HG02884 (cell line): Measurements from ENCODE around the gene MTREX.
A peak's percentile ranks its signal among the peaks of the same experiment; 100 is the strongest.

ENCODE experiments used
- ATAC-seq: cut with Tn5 transposase; IDR thresholded peaks from one replicate; pipeline ENCODE4 v1.9.1; 2021; ENCODE audit warnings: mild to moderate bottlenecking, moderate library complexity; ENCODE audit not compliant: unreplicated experiment

MTREX gene

GRCh38 chr5:55418994-55419968, 111.5 kb downstream of the MTREX start:
- ATAC-seq: no peak

DNA sequence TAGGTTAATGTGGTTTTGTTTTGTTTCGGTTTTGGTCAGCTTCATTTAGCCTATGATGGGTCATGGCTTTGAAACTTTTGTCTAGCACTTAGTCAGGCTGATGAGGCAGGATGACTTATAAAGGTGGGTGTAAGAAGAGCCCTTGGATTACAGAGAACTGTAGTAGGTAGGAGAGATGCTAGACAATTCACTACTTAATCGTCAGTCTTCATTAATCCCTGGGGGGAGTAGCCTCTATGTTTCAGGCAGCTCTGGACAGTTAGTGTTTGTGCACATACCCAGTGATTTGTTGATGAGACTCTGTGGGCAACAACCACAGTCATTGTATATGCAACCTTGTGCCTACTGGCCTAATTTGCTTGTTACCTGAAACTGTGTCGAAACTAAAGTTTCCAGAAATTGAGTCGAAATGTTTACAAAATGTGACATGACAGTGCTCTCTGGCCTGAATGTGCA, 113.3 kb downstream of the MTREX start:
- peak; percentile 94 for ATAC-seq

- no peak for ATAC-seq
Measured at GRCh38 chr5:55426455-55426854, 118.7 kb downstream of the MTREX start.

DNA sequence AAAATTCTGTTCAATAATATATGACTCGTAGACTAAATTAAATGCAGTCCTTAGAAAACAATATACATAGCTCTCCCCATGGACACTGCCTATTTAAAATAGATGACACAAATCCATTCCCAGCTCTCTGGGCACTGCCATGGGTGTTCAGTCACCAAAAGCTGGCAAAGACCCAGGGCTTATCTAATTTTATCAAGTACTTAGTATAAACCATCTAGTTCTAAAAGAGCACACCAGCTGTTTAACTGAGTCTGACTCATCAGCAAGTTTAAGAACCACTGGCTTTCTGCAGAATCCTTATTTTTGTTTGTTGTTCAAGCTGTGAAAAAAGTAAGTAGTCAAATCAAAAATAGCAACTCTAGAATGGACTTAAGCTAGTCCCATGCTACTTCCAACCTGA, 119.4 kb downstream of the MTREX start:
- ATAC-seq: no peak

DNA sequence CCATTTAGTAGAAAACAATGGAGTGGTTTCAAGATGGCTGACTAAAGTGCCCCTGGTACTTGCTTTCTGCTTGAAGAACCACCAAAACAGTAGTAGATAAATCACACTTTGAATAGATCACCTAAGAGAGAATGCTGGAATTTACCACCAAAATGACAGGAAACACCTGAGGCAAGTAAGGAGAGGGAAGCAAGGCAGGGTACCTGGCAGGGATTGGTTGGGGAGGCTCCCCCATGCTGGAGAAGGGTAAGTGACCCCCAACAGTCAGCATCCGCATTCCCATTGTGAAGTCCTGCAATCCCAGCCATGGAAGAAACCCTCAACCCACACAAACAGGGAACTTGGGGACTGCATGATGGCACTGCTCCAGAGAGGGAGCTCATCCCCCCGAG, 121.4 kb downstream of the MTREX start:
- no peak for ATAC-seq

DNA sequence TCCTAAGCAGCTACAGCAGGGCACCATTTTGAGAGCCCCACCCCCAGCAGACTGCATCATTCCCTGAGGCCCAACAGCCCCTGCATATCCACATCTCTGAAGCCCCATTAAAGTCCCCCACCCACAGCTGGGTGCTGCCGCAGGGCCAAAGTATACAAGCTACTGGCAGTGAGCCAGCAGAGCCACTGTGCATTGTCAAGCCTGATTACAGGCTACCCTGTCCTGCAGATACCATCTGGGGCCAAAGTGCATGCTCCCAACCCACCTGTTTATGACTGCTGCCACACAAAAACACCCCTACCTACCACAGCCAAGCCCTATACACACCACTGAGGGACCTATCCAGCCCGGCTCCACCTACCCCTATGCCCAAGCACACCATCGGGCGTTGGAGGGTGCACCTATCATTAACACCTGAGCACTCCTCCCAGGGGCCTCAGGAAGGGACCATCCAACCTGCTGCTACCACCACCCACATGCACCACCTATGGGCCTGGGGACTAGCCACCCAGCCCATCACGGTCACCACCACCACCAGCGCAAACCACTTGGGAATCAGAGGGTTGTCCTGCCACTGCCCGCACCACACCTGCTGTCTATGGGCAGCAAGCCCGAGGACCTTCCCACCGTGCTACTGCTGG, 121.9 kb downstream of the MTREX start:
- ATAC-seq: no peak

DNA sequence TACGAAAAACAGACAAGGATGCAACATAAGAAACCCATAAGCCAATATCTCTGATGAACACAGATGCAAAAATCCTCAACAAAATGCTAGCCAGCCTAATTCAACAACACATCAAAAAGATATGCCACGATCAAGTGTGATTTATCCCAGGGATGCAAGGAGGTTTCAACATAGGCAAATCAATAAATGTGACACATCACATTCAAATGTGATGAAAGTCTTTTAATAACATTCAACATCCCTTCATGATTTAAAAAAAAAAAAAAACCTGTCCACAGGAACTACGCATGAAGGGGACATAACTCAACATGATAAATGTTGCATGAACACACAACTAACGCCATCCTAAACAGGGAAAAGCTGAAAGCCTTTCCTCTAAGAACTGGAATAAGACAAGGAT, 124.8 kb downstream of the MTREX start:
- no peak for ATAC-seq

DNA sequence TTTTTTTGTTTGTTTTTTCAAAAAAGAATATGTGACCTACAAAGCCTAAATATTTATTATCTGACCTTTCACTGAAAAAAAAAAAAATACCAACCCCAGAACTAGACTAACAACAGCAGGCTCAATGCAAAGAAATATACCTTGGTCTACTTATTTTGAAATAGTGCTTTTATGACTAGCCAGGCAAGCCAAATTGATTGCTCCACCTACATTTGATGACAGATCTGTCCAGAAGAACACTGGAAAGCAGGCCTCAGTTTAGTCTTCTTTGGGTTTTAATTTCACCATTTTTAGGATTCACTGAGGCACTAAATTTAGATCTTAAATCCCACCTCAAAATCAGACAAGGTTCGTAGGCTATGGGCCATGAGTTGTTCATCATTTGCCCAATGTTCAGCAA, 129.7 kb downstream of the MTREX start:
- ATAC-seq: no peak

DNA sequence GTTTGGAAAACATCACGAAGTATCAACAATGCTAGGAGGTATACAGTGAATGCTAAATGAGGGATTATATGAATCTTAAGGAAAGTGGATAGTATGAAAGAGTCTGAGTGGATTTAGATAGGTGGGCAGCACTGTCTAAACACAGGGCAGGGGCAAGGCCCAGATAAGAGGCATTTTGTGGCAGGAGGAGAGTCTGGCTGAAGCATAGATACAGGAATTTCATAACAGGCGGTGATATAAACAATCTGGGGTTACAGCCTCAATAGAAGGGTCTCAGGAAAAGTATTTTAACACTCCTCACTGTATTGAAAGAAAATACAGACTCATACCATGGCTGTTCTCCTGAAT, 130.0 kb downstream of the MTREX start:
- no peak for ATAC-seq

GRCh38 chr5:55438998-55439397, 131.2 kb downstream of the MTREX start:
- ATAC-seq: no peak

GRCh38 chr5:55440188-55440646, 132.4 kb downstream of the MTREX start:
- no peak for ATAC-seq

GRCh38 chr5:55441107-55441771, 133.4 kb downstream of the MTREX start:
- ATAC-seq: no peak

DNA sequence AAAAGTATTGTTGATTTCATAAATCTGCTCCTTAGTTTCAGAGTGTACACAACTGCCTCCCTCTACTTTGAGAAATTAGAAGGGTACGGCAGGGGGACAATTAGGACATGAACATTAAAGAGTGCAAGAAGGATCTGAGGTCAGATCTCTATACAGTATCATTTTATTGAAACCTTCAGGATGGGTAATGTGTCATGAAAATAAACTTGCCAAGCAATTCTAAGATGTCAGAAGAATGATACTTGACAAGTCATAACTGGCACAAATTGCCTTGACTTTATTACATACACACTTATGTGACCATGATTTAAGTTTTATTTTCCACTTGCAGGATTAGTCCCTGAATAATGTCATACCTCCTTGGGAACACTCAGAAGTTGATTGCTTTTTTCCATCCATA, 134.2 kb downstream of the MTREX start:
- no peak for ATAC-seq

- ATAC-seq: no peak
Measured at GRCh38 chr5:55445791-55446190, 138.0 kb downstream of the MTREX start.

DNA sequence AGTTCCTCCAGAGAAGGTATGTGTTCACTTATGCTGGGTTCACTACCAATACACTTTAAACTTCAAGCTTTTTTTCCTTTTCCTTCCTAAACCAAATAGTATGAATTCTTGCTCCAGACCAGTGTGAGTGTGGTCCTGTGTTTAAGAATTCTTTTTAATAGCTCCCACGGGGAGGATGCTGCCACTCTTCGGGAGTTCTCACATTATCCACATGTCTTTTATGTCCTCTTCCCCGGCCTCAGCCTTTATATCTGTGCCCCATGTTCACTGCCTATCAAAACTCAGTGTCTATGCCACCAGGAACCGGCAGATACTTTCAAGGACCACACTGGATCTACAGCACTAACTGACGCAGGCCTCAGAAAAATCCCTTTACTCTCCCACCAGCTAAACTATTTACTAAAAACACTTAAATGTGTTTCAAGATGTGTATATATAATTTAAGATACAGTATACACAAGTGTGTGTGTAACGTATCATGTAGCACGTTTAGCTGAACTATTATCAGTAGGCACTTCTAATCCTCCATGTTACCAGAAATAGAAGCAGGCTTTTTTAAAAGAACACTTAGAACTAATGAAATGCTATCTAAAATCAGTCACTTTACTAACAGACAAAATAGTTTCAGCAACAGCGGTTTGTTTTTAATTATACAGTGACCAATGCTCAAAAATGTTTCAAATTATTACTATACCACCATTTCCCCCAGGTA, 139.0 kb downstream of the MTREX start:
- no peak for ATAC-seq

- ATAC-seq: no peak
Measured at GRCh38 chr5:55450050-55450765, 142.4 kb downstream of the MTREX start.

GRCh38 chr5:55451976-55452375, 144.2 kb downstream of the MTREX start:
- ATAC-seq: no peak

DNA sequence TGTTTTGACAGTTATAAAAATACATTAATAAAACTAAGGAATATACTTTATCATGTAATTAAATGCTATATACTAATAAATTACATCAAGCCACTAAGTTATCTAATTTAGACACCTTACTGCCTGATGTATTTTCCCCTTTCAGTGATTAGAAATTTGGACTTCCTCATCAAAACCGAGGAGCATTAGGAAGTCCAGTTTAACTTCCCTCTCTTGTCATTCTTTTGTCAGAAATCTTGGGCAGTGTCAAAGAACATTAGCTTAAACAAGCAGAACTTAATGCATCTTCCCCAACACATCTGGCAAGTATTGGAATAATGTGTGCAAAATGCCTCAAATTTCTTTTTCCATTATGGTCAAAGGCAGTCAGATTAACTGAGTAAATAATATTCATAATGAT, 145.4 kb downstream of the MTREX start:
- ATAC-seq: no peak

DNA sequence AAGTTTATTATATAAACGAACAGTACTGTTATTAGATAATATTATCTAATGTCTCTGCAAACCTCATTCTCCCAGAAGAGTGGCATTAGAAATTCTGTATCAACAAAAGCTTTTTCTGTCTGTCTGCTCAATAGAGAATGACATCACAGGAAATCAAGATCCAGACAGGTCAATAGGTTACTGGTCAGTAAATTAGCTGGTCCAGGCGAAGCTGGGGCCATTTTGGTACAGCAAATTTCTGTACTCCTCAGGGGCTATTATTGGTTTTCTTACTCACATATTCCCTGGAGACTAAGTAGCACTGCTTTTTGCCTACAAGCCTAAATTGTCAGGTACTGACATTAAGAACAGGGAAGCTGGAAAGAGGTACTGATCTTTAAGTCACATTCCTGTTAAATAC, 146.5 kb downstream of the MTREX start:
- ATAC-seq: no peak

- ATAC-seq: no peak
Measured at GRCh38 chr5:55456216-55456895, 148.6 kb downstream of the MTREX start.
